Left lung (tissue), 10 donors: ENCODE results near the gene GRIN1. TPM values are rescaled to one million over a fixed set of nuclear protein-coding genes. Genes with fewer than 3 reads are reported as not detected.
"Not testable (repeated sequence)": the region's sequence is repeated elsewhere in the genome, so short reads cannot be mapped to it uniquely, and the experiment has no call there.

Experiments used
- ATAC-seq: fragments of 200-7000 bp; cut with Tn5 transposase; one replicate; pipeline ENCODE4 v1.9.1; 2020; ENCODE audit warnings: moderate library complexity
- DNase-seq, 4 donors: peaks; one replicate each; pipeline ENCODE4 v3.0.0-alpha.2; 2013 to 2020
- H3K27ac ChIP-seq, 2 donors: fragments of 200-600 bp; sonication (generic) in 1 of 2; one replicate each; pipeline versions ENCODE4 v1.5.0 to v1.8.0; 2020 to 2021
- H3K27me3 ChIP-seq, 2 donors: fragments of 200-600 bp; sonication (generic) in 1 of 2; one replicate each; pipeline versions ENCODE4 v1.5.0 to v1.8.0; 2020 to 2021
- H3K36me3 ChIP-seq, 2 donors: fragments of 200-600 bp; sonication (generic) in 1 of 2; one replicate each; pipeline versions ENCODE4 v1.5.0 to v1.8.0; 2020 to 2021
- H3K4me1 ChIP-seq, 2 donors: fragments of 200-600 bp; one replicate each; pipeline ENCODE4 v1.8.0; 2021
- H3K4me3 ChIP-seq, 2 donors: fragments of 200-600 bp; sonication (generic) in 1 of 2; one replicate each; pipeline versions ENCODE4 v1.5.0 to v1.8.0; 2020 to 2021; ENCODE audit warnings: mild to moderate bottlenecking in 1 of 2
- H3K9me3 ChIP-seq, 2 donors: fragments of 200-600 bp; sonication (generic) in 1 of 2; one replicate each; pipeline versions ENCODE4 v1.5.0 to v1.8.0; 2020 to 2021
- intact Hi-C, 2 donors: fragments of 100-400 bp; cut with DNase I; formaldehyde crosslinking; loops; one replicate each; pipeline versions ENCODE4 v1.11.2 to v1.14.2; 2022
- polyA plus RNA-seq, 6 donors: library from polyadenylated mRNA; unstranded; fragments of 120-200 nt; gene quantifications; one replicate each; pipeline ENCODE4 v1.2.1, GENCODE V29; 2013; ENCODE audit not compliant: insufficient read length in 6 of 6
- total RNA-seq, 2 donors: library from RNA; stranded (reverse); fragmentation: NEBNext Ultra II Directional; extraction: Animal tissue kit (Norgen Biotek cat#: 25700); gene quantifications; one replicate each; pipeline ENCODE4 v1.2.1, GENCODE V29; 2021
- TF ChIP-seq, protein P1 (sequence below), 2 donors: fragments of 200-600 bp; sonication (generic) in 1 of 2; IDR thresholded peaks; one replicate each; pipeline versions ENCODE4 v1.5.0 to v1.8.0; 2021; ENCODE audit warnings: antibody characterized with exemption in 2 of 2
- donor health status: DM: no; HTN: yes; CAD: no.
- donor health status: DM: no; HTN: no; CAD: no.

The GRIN1 gene
- total and polyA plus RNA-seq, 8 donors = 0.15 to 0.55 (median 0.28) TPM

DNA sequence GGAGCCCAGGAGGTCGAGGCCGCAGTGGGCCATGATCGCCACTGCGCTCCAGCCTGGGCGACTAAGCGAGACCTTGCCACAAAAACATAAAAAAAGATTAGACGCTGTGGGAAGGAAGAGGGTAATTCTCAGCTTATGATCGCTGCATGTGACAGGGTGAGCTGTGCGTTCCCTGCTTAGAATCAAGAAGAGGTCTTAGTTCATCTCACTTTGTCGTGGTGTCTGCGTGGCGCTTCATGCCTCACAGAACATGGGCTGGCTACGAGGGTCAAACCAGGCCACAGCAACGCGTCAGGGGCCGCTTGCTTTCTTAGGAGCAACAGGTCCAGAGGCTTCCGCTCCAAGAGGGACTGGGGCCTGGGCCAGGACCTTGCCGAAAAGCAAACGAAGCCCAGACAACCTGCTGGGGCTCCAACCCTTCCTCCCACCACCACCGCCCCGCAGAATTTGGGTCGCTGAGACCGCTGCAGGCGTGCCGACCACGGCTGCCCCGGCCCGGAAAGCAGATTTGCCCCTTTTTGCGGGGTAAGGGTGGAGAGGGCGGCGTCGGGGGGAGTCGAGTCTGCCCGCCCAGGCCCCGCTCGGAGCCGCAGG lies 10.0 kb upstream of the GRIN1 start:
- H3K27ac ChIP-seq = peak overlapping the region; percentile 62 to 73
- peak overlapping the region; percentile 84 to 88 for H3K4me3 ChIP-seq
- no peaks in the 10 kb centered on the region for H3K9me3 ChIP-seq
- TF ChIP-seq, protein P1, sequence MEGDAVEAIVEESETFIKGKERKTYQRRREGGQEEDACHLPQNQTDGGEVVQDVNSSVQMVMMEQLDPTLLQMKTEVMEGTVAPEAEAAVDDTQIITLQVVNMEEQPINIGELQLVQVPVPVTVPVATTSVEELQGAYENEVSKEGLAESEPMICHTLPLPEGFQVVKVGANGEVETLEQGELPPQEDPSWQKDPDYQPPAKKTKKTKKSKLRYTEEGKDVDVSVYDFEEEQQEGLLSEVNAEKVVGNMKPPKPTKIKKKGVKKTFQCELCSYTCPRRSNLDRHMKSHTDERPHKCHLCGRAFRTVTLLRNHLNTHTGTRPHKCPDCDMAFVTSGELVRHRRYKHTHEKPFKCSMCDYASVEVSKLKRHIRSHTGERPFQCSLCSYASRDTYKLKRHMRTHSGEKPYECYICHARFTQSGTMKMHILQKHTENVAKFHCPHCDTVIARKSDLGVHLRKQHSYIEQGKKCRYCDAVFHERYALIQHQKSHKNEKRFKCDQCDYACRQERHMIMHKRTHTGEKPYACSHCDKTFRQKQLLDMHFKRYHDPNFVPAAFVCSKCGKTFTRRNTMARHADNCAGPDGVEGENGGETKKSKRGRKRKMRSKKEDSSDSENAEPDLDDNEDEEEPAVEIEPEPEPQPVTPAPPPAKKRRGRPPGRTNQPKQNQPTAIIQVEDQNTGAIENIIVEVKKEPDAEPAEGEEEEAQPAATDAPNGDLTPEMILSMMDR (IDR thresholded peaks at IDR 0.05) = no peak
- ATAC-seq (peak; percentile 7), DNase-seq (peak in 1 of 4 donors; percentile 78)
- peaks cover 20 to 38% of the 10 kb centered on the region in 2 donors for H3K4me1 ChIP-seq
- no peaks in the 10 kb centered on the region for H3K36me3 ChIP-seq
- intact Hi-C loops = no loop called here
- H3K27me3 ChIP-seq = peaks cover 0 to 45% of the 10 kb centered on the region in 2 donors

DNA sequence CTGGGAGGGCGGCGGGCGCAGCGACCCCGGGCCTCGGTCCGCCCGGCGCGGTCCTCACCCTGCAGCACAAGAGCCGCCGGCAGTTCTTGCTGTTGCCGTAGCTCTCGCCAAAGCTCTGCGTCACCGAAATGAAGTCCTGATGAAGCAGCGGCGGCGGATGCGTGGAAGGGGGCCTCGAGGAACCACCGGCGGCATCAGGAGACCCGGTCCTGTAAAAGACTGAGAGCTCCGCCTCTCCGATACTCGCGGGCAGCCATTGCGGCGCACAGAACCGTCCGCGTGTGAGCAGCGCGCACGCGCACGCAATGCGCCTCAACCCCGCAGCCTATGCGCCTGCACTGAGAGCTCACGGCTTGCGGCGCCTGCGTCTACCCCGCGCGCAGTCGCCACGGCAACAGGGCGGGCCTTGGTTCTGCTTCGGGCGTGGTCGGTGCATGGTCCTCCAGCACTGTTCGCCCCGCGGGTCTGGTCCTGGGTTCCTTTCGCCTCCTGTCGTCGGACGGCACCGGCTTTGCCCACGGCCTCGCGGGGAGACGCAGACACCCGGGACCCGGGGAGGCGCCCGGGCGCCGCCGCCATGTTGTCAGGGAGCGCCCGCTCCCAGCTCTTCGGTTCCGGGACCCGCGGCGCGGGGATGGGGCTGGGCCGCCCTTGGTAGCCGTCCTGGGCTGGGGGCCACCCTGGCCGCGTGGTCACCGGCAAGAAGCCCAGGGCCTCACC lies 9.3 kb upstream of the GRIN1 start:
- Histone ChIP-seq H3K4me3 (peak overlapping the region; percentile 84 to 88), H3K9me3 (no peaks in the 10 kb centered on the region), H3K27me3 (peaks cover 0 to 51% of the 10 kb centered on the region in 2 donors), H3K27ac (peak overlapping the region; percentile 62 to 73), H3K4me1 (peaks cover 20 to 38% of the 10 kb centered on the region in 2 donors), H3K36me3 (no peaks in the 10 kb centered on the region)
- intact Hi-C loops = no loop called here
- ATAC-seq (peak; percentile 97), DNase-seq (peak; percentile 78 to 98 (median 91))
- TF ChIP-seq, protein P1 (IDR thresholded peaks at IDR 0.05) = no peak

DNA sequence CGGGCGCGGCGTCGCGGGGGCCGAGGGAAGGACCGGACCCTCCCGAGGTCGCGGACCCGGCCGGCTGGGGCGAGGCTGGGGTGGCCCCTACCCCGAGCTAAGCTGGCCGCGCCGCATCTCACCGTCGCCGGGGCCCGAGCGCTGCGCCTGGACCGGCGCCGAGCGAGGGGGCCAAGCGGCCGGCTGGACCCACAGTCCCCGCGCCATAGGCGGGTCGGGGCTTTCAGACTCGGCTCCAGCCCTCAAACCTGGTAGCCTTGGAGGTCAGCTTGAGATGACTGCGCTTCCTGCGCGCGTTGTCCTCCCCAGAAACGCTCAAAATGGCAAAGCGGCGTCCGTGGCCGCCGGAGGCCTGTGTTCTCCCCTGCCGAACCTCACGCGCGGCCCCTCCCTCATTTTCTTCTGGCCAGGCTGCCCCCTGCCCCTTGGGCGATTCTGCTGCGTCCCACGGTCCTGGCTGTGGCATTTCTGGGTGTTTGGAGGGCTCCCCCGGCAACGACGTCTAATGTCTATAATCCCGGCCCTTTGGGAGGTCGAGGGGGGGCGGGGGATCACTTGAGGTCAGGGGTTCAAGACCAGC lies 8.7 kb upstream of the GRIN1 start:
- H3K27me3 ChIP-seq = peaks cover 0 to 58% of the 10 kb centered on the region in 2 donors
- H3K4me1 ChIP-seq = peaks cover 20 to 38% of the 10 kb centered on the region in 2 donors
- peak overlapping the region; percentile 84 to 88 for H3K4me3 ChIP-seq
- peak; percentile 10 for ATAC-seq
- no peaks in the 10 kb centered on the region for H3K9me3 ChIP-seq
- intact Hi-C loops = no loop called here
- H3K36me3 ChIP-seq = no peaks in the 10 kb centered on the region
- TF ChIP-seq, protein P1 (IDR thresholded peaks at IDR 0.05) = no peak
- H3K27ac ChIP-seq = peak overlapping the region; percentile 62 to 73
- no peak for DNase-seq

DNA sequence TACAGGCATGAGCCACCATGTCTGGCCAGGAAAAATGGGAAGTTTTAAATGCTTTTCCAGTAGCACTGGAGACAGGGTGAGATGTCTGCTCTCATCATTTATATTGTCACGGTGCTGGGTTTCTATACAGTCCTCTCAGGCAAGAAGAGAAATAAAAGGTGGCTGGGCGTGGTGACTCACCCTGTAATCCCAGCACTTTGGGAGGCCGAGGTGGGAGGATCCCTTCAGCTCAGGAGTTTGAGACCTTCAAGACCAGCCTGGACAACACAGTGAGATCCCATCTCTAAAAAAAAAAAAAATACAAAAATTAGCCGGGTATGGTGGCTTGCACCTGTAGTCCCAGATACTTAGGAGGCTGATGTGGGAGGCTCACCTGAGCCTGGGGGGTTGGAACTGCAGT lies 4.8 kb upstream of the GRIN1 start:
- intact Hi-C loops = no loop called here
- no peak for ATAC-seq

DNA sequence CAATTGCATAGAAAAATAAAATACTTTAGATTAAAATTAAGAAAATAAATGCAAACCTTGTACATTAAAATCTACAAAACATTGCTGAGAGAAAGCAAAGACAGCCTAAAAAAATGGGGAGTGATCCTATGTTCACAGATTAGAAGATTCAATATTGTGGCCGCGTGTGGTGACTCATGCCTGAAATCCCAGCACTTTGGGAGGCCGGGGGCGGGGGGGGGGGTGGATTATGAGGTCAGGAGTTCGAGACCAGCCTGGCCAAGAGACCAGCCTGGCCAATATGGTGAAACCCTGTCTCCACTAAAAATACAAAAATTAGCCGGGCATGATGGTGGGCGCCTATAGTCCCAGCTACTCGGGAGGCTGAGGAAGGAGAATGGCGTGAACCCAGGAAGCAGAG lies 3.8 kb upstream of the GRIN1 start:
- H3K4me1 ChIP-seq, H3K36me3 ChIP-seq, DNase-seq, H3K27ac ChIP-seq, ATAC-seq, intact Hi-C loops, H3K9me3 ChIP-seq, H3K4me3 ChIP-seq: not testable (repeated sequence)
- peaks cover 38 to 99% of the 10 kb centered on the region in 2 donors for H3K27me3 ChIP-seq

More for the DNA sequence above, 4.8 kb upstream of the GRIN1 start:
- H3K4me3 ChIP-seq = no peak overlapping the region
- TF ChIP-seq, protein P1 (IDR thresholded peaks at IDR 0.05) = no peak
- H3K27me3 ChIP-seq = peaks cover 30 to 97% of the 10 kb centered on the region in 2 donors
- peaks cover 5 to 10% of the 10 kb centered on the region in 2 donors for H3K4me1 ChIP-seq
- no peaks in the 10 kb centered on the region for H3K9me3 ChIP-seq
- DNase-seq = no peak
- no peak overlapping the region for H3K27ac ChIP-seq
- no peaks in the 10 kb centered on the region for H3K36me3 ChIP-seq
